AG04449 (cell line): ENCODE data around the gene DNAJB4.
"Not testable (repeated sequence)": the region's sequence is repeated elsewhere in the genome, so short reads cannot be mapped to it uniquely, and the experiment has no call there.

ENCODE experiments used
- CTCF ChIA-PET: fragments of 350-600 bp; formaldehyde crosslinking; extraction: SDS; loops from one replicate; lab custom pipeline; 2021; ENCODE audit warnings: antibody characterized with exemption; lab: Yijun Ruan, JAX
- POLR2A ChIA-PET: fragments of 400-600, 350-600 bp; formaldehyde crosslinking; extraction: SDS; loops from one replicate; lab custom pipeline; 2020; ENCODE audit warnings: antibody characterized with exemption, inconsistent platforms; lab: Yijun Ruan, JAX
- DNase-seq: peaks from one replicate; pipeline ENCODE4 v3.0.0-alpha.2; 2010; ENCODE audit warnings: low read depth, low spot score
- H3K4me3 ChIP-seq: 2 replicates; pipeline ENCODE4 v1.5.1; 2011; ENCODE audit warnings: low read depth, mild to moderate bottlenecking, control low read depth, low read length
- CTCF ChIP-seq: IDR thresholded peaks from one replicate; pipeline ENCODE4 v1.5.1; 2011; ENCODE audit warnings: mild to moderate bottlenecking, moderate library complexity, low read length, control low read depth, inconsistent platforms; ENCODE audit not compliant: insufficient read depth; ENCODE audit errors: missing control alignments

The DNAJB4 gene

GRCh38 chr1:78058670-78059069 lies 53.9 kb downstream of the DNAJB4 start:
- H3K4me3 ChIP-seq: no peak overlapping the region
- POLR2A ChIA-PET: no interaction called here
- DNase-seq: no peak
- CTCF ChIA-PET: interaction anchor here (1.3 kb wide), 1 partner anchor 55 kb away, joined by 4 read pairs; no protein-coding TSS in a partner anchor
- no peak for TF ChIP-seq CTCF

DNA sequence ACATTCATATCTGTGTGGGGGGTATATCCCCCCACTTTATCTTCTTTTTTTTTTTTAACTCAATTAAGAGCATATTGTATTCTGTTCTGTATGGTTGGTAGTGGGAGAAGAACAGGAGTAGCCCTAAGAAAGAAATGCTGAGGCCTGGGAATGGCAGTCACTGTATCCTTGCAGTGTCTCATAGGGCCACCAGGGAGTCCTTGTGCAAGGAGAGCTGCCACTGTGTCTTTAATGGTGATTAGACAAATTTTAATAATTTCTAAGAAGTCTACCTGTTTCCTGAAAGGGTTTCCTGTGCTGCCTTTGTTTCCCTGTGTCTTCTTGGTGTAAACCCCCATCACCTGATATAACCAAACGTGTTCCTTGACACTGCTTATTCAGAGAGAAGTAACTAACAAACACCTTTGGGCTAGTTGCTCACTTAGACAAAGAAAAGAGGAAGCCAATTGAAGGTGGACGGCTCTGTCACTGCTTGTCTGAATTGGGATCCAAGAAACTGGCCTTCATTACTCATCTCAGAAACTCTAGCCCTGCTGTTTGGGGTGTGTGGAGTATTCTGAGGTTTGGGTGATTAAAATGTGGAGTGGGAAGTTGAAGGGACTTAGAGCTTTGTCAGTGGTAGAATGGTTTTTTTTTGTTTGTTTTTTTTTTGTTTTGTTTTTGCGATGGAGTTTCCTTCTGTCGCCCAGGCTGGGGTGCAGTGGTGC lies 56.3 kb downstream of the DNAJB4 start:
- CTCF ChIA-PET: no interaction called here
- POLR2A ChIA-PET: no interaction called here
- DNase-seq: no peak
- TF ChIP-seq CTCF: no peak
- H3K4me3 ChIP-seq: no peak overlapping the region

- DNase-seq: peak; percentile 80
- TF ChIP-seq CTCF: no peak
- no peak overlapping the region for H3K4me3 ChIP-seq
- POLR2A ChIA-PET: no interaction called here
- CTCF ChIA-PET: no interaction called here
These were observed 57.2 kb downstream of the DNAJB4 start for GRCh38 chr1:78061825-78062523.

DNA sequence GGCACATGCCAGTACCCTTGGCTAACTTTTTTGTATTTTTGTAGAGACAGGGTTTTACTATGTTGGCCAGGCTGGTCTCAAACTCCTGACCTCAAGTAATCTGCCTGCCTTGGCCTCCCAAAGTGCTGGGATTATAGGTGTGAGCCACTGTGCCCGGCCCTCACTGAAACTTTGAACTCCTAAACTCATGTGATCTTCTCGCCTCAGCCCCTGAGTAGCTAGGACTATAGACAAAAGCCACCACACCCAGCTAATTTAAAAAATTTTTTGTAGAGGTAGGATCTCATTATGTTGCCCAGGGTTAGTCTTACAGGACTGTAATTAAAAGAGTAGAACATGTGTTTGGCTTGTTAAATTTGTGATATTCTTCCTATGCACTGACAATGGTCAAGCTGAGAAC lies 60.1 kb downstream of the DNAJB4 start:
- POLR2A ChIA-PET, DNase-seq, H3K4me3 ChIP-seq, CTCF ChIA-PET: not testable (repeated sequence)
